SU-DHL-6 (cell line): ENCODE measurements around the gene SERPINH1.

Experiments used
- H2AFZ ChIP-seq: fragments of 200-600 bp; sonication (generic); 2 replicates; pipeline ENCODE4 v1.6.1; 2014; ENCODE audit warnings: low read depth, mild to moderate bottlenecking, moderate library complexity, mixed read lengths, antibody characterized with exemption, low read length; ENCODE audit not compliant: severe bottlenecking
- H3F3A ChIP-seq: fragments of 200-600 bp; shearing (Covaris generic); 2 replicates; pipeline ENCODE4 v1.6.0; 2016; ENCODE audit warnings: antibody characterized with exemption, mild to moderate bottlenecking; ENCODE audit not compliant: insufficient read depth
- H3K27ac ChIP-seq: fragments of 200-600 bp; sonication (generic); 2 replicates; pipeline ENCODE4 v1.5.1; 2016; ENCODE audit warnings: low read depth, mild to moderate bottlenecking, low read length, moderate library complexity, mixed read lengths
- H3K27me3 ChIP-seq: fragments of 200-600 bp; sonication (generic), shearing (Covaris generic); 2 replicates; pipeline ENCODE4 v1.6.0; 2014; ENCODE audit warnings: mild to moderate bottlenecking, low read length
- H3K36me3 ChIP-seq: fragments of 200-600 bp; sonication (generic); 2 replicates; pipeline ENCODE4 v1.6.1; 2014; ENCODE audit warnings: mild to moderate bottlenecking, low read length, mixed read lengths
- H3K4me2 ChIP-seq: fragments of 300-600, 200-600 bp; shearing (Covaris generic), sonication (generic); 2 replicates; pipeline ENCODE4 v1.6.0; 2014; ENCODE audit warnings: low read length, low read depth, mild to moderate bottlenecking; ENCODE audit not compliant: poor library complexity, severe bottlenecking
- H3K4me3 ChIP-seq: fragments of 200-600 bp; sonication (generic); 2 replicates; pipeline ENCODE4 v1.5.1; 2014; ENCODE audit warnings: antibody characterized with exemption, low read length, mild to moderate bottlenecking, mixed read lengths; ENCODE audit not compliant: insufficient read depth, poor library complexity, severe bottlenecking
- H3K79me2 ChIP-seq: fragments of 200-600 bp; sonication (generic); 2 replicates; pipeline ENCODE4 v1.6.1; 2014; ENCODE audit warnings: mild to moderate bottlenecking, low read length, moderate library complexity; ENCODE audit not compliant: insufficient read depth
- H3K9ac ChIP-seq: fragments of 200-600 bp; sonication (generic); 2 replicates; pipeline ENCODE4 v1.7.0; 2014; ENCODE audit warnings: mild to moderate bottlenecking, low read length
- H3K9me2 ChIP-seq: fragments of 200-600 bp; sonication (generic); replicated peaks from 2 replicates; pipeline ENCODE4 v1.6.1; 2014; ENCODE audit warnings: low read length; ENCODE audit not compliant: insufficient read depth
- H3K9me3 ChIP-seq: fragments of 200-600 bp; sonication (generic); 2 replicates; pipeline ENCODE4 v1.6.1; 2014; ENCODE audit warnings: low read length, mixed read lengths; ENCODE audit not compliant: insufficient read depth
- H4K20me1 ChIP-seq: fragments of 200-600 bp; sonication (generic); 2 replicates; pipeline ENCODE4 v1.6.1; 2014; ENCODE audit warnings: low read depth, mild to moderate bottlenecking, antibody characterized with exemption, low read length, moderate library complexity, mixed read lengths
- EZH2phosphoT487 ChIP-seq: fragments of 200-600 bp; sonication (generic), shearing (Covaris generic); conservative IDR thresholded peaks from 2 replicates; pipeline ENCODE4 v1.6.1; 2018; ENCODE audit warnings: mild to moderate bottlenecking, antibody characterized with exemption, low read length, moderate library complexity, mixed read lengths
- TF ChIP-seq, protein P1 (sequence below): fragments of 200-600 bp; sonication (generic); IDR thresholded peaks from one replicate; pipeline ENCODE4 v1.5.1; 2017; ENCODE audit warnings: antibody characterized with exemption, mild to moderate bottlenecking, low read length, moderate library complexity; ENCODE audit not compliant: insufficient read depth, poor library complexity, severe bottlenecking

SERPINH1 gene

DNA sequence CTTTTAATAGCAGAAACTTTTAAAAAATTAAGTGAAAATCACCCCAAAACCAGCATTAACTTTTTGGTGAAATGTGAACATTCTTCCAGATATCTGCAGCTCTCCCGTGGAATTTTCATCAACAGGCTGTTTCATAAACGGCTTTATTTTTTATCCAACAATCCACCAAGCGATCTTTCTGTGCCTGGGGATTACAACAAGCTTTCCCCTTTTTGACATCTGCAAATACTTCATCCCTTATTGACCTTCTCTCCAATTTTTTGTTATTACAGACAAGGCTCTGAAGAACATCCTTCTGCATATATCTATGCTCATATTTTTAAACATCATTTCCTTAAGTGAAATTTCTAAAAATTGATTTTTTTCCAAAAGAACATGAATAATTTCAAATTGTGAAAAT is 5.8 kb upstream of the SERPINH1 start:
- Histone ChIP-seq H2AFZ (no peak overlapping the region), H3K4me2 (no peak overlapping the region), H3K4me3 (no peak overlapping the region), H4K20me1 (no peaks in the 10 kb centered on the region), H3F3A (no peaks in the 10 kb centered on the region), H3K79me2 (no peaks in the 10 kb centered on the region), H3K36me3 (no peaks in the 10 kb centered on the region), H3K9me3 (no peaks in the 10 kb centered on the region), H3K27me3 (no peaks in the 10 kb centered on the region), H3K9me2 (no peaks in the 10 kb centered on the region), H3K27ac (no peak overlapping the region), H3K9ac (no peak overlapping the region)
- no peak for TF ChIP-seq EZH2phosphoT487
- TF ChIP-seq, protein P1, sequence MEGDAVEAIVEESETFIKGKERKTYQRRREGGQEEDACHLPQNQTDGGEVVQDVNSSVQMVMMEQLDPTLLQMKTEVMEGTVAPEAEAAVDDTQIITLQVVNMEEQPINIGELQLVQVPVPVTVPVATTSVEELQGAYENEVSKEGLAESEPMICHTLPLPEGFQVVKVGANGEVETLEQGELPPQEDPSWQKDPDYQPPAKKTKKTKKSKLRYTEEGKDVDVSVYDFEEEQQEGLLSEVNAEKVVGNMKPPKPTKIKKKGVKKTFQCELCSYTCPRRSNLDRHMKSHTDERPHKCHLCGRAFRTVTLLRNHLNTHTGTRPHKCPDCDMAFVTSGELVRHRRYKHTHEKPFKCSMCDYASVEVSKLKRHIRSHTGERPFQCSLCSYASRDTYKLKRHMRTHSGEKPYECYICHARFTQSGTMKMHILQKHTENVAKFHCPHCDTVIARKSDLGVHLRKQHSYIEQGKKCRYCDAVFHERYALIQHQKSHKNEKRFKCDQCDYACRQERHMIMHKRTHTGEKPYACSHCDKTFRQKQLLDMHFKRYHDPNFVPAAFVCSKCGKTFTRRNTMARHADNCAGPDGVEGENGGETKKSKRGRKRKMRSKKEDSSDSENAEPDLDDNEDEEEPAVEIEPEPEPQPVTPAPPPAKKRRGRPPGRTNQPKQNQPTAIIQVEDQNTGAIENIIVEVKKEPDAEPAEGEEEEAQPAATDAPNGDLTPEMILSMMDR, result no peak

DNA sequence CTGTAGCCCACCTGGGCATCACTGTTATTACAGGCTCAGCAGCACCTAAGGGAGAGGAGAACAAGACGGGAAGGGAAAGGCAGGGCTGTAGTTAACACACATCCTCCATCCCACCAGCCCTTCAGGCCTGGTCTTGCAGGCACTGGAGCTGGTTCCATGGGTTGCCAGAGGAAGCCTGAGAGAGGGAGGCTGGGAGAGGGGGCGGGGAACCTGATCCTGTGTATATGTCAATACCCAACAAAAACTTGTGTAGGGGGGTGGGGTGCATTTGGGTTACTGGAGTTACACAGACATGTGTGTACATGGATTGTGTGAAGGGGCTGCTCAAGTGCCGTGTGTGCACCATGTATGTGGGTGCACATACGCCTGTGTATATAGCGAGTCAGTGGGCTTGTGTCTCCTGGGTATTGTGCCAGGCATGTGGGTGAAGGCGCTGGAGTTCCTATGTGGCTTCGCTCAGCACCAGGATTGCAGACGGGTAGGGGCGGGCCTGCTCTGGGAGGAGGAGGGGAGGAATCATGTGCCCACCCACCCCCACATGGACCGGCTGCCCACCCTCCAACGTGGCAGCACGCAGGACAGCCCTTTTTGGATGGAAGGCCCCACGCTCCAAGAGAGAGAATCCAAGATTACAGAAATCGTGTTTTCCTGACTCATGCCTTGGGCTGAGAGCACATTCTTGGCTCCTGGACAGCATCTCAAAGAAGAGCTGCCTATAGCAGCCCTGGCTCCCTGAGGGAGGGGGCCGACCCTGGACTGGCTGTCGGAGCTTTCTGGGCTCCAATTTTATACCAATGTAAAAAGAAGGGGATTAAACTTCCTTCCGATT is 4.2 kb upstream of the SERPINH1 start:
- no peaks in the 10 kb centered on the region for H3F3A ChIP-seq
- H3K4me3 ChIP-seq, result no peak overlapping the region
- TF ChIP-seq, protein P1, result no peak
- TF ChIP-seq EZH2phosphoT487, result no peak
- no peaks in the 10 kb centered on the region for H3K27me3 ChIP-seq
- H3K4me2 ChIP-seq, result no peak overlapping the region
- no peak overlapping the region for H3K27ac ChIP-seq
- H2AFZ ChIP-seq, result no peak overlapping the region
- no peaks in the 10 kb centered on the region for H3K36me3 ChIP-seq
- no peaks in the 10 kb centered on the region for H3K9me3 ChIP-seq
- no peaks in the 10 kb centered on the region for H4K20me1 ChIP-seq
- no peaks in the 10 kb centered on the region for H3K9me2 ChIP-seq
- no peaks in the 10 kb centered on the region for H3K79me2 ChIP-seq
- no peak overlapping the region for H3K9ac ChIP-seq

DNA sequence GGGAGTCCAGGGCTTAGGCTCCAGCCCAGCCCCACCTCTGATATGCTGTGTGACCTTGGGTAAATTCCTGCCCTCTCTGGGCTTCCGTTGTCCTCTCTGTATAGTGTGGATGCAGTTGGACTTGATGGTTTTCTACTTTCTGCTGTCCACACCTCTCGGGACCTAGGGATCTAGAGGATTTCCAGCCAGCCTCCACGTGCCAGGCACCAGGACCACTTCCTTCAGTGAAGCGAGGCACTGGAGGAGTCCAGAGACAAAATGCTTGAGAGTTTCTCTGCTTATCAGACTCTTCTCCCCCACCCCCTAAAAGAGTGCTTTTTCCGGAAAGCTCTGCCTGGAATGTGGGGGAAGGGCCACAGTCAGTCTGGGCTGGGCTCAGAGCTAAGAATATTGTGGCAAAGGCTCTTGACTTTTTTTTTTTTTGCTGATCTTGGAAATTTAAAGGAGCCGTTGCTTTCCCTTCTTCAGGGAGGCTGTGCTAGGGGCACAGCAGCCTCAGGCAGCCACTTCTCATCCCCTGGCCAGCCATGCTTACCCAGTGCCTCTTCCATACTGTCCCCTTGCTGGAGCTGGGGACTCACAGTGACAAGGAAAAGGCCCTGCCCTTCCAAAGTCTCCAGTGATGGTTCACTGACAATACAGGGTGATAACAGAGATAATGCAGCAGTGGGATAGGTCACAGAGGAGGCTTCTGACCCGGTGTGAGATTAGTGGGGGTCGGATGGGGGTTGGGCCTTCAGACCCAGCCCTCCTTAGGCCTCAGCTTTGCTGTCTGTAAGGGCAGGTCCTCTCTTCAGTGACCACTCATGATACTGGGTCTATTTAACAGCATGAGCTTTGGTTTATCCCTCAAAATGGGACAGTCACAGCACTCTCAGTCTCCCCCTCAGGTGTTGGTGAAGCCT is 2.9 kb upstream of the SERPINH1 start:
- Histone ChIP-seq H3K4me3 (no peak overlapping the region), H3K27ac (no peak overlapping the region), H3K9me3 (no peaks in the 10 kb centered on the region), H3K4me2 (no peak overlapping the region), H3K79me2 (no peaks in the 10 kb centered on the region), H3K36me3 (no peaks in the 10 kb centered on the region), H3K27me3 (no peaks in the 10 kb centered on the region), H3K9me2 (no peaks in the 10 kb centered on the region), H3F3A (no peaks in the 10 kb centered on the region), H2AFZ (no peak overlapping the region), H4K20me1 (no peaks in the 10 kb centered on the region), H3K9ac (no peak overlapping the region)
- TF ChIP-seq, protein P1, result no peak
- no peak for TF ChIP-seq EZH2phosphoT487
